Stimulated activated CD8-positive, alpha-beta memory T cell treated with anti-CD3 and anti-CD28 coated beads, Interleukin-12 subunit alpha, Interleukin-12 subunit beta, amount 100 ng/mL, for 24 hours (primary cell): ENCODE measurements around the gene ATP7A.
"Not testable (repeated sequence)": the region's sequence is repeated elsewhere in the genome, so short reads cannot be mapped to it uniquely, and the experiment has no call there.

ENCODE experiments used
- DNase-seq: peaks from one replicate; pipeline ENCODE4 v3.0.0-alpha.2; 2020; ENCODE audit errors: extremely low read depth

ATP7A gene

DNA sequence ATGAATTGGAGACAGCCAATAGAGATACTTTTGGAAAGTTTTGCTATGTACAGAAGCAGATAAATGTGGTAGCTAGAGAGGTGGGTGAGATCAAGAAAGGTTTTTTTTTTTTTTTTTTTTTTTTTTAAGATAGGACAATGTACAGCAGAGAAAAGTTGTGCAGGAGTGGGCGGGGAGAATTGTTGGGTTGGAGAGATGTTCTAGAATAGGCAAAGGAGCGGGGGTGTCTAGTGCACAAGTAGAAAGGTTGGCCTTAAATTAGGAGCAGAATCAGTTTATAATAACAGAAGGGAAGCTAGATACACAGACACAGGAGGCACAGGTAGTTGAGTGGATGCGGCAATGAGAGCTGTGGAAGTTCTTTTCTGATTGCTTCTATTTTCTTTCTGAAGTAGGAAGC lies 127.4 kb downstream of the ATP7A start:
- DNase-seq: no peak

DNA sequence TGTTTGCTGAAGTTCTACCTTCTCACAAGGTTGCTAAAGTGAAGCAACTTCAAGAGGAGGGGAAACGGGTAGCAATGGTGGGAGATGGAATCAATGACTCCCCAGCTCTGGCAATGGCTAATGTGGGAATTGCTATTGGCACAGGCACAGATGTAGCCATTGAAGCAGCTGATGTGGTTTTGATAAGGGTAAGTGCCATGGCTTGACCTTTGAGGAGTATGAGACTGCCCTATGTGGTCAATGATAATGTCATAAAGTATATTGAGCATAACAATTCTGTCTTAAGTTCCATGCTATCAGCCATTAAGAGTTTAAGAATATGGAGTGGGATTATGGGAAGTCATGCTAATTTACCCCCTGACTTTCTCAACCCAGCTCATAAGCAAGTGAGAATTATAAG lies 132.1 kb downstream of the ATP7A start:
- DNase-seq: no peak

DNA sequence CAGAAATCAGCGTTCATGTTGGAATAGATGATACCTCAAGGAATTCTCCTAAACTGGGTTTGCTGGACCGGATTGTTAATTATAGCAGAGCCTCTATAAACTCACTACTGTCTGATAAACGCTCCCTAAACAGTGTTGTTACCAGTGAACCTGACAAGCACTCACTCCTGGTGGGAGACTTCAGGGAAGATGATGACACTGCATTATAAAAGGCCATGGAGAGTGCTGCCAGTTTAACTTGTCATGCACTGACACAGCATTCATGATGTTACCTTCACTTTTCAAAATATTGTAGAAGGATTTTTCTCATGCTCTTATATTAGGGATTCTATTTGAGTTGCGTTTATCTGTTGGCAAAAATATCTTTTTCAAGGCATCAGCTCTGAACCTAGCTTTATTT lies 135.9 kb downstream of the ATP7A start:
- DNase-seq: no peak

DNA sequence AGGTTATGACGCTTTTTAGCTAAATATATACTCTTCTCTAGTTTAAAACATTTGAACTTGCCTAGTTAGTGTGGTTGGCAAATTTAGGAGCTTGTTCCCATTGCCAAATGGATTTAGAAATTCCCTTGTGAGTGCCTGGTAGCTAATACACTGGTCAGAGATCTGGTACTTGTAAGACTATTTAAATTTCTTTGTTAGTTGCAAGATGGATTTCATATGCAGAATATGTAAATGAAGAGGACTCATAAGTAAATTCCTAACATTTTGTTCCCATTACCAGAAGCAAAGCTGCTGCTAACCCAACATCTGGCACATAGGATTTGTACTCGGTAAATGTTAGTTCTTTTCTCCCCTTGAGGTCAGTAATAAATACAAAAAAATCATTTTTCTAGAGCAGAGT lies 137.6 kb downstream of the ATP7A start:
- DNase-seq: no peak

DNA sequence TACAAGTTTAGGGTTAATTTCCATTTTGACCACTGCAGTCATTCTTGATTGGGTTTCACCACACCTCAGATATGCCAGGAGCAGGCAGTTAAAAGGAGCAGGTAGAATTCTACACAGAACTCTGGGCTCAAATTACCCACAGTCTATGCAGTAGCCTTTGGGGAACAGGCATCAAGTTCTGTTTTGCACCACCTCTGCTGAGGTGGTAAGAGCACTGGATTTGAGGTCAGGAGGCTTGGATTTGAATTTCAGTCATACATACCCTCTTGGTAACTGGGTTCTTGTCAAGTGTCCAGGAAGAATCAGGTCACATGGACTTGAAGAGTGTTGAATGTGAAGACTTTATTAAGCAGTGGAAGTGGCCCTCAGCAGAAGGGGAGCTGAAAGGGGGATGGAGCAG lies 153.2 kb downstream of the ATP7A start:
- no peak for DNase-seq

DNA sequence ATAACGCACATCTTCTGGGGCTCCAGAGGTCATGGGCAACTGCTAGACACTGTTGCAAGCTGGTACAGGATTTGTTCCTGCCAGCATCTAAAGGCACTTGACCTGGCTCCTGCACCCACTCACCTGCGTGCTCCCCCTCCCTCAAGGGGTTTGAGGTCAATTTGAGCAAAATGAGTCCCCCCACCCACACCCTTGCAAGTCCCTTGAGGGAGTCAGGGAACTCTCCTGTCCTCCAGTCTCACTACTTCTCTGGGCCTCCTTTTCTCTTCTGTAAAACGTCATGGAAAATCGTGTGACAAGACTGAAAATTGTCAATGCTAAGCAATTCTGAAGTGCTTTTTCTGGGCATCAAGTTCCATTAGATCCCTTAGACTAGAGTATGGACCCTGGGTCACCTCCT lies 153.7 kb downstream of the ATP7A start:
- no peak for DNase-seq

DNA sequence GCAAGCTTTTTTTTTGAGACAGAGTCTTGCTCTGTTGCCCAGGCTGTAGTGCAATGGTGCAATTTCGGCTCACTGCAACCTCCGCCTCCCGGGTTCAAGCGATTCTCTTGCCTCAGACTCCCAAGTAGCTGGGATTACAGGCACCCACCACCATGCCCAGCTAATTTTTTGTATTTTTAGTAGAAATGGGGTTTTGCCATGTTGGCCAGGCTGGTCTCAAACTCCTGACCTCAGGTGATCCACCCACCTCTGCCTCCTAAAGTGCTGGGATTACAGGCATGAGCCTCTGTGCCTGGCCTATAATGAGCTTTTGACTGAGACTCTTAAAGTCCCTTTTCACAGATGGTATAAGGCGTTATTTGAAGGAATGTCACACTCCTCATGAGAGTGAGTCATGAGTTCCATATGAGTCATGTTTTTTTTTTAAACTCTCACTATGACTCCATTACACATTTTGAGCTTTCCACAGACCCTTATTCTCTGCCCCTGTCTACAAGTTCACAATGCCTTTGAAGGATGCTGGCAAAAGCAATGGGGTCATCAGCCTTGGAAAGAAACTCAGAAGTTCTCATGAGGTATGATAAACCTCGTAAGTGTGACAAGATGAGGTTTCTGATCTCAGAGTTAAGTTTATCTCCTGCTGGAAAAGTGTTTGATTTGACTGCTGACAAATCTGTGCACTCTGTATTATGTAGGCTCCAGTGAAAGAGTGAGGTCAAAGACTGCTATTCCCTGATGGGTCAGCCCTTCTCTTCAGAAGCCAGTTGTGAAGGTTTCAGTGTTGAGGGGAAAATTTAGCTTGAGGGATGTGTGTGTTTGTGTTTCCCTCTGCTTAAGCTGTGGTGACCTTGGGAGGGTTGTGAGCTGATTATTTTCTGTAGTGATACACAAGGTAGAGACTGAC lies 154.5 kb downstream of the ATP7A start:
- not testable (repeated sequence) for DNase-seq

DNA sequence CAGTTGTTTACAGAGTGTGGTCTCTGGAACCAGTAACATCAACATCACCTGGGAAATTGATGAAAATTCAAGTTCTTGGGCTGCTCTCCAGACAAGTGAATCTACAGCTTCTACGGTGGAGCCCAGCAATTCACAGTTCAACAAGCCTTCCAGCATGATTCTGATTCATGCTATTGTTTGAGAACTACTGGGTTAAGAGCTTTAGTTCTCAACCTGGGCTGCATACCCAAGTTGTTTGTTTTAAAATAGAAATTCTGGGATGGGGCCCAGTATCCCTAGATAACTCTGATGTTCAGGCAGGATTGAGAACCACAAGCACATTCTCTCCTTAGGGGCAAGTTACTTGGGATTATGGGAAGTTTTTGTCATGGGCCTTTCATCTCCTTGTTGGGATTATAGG lies 155.6 kb downstream of the ATP7A start:
- no peak for DNase-seq

DNA sequence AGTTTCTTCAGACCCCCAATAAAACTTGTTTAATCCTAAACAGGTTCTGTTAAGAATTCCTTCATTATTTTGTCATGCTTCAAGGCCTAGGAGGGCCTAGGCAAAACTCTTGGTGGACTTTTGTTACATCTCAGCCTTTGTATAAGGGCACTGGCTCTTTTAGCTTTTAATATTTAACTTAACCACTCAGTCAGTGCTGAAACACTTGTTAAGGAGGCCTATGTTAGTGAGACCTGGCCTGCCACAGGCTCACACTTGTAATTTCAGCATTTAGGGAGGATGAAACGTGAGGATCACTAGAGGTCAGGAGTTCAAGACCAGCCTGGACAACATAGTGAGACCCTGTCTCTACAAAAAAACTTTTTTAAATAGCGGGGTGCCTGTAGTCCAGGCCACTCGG lies 160.8 kb downstream of the ATP7A start:
- DNase-seq: no peak

DNA sequence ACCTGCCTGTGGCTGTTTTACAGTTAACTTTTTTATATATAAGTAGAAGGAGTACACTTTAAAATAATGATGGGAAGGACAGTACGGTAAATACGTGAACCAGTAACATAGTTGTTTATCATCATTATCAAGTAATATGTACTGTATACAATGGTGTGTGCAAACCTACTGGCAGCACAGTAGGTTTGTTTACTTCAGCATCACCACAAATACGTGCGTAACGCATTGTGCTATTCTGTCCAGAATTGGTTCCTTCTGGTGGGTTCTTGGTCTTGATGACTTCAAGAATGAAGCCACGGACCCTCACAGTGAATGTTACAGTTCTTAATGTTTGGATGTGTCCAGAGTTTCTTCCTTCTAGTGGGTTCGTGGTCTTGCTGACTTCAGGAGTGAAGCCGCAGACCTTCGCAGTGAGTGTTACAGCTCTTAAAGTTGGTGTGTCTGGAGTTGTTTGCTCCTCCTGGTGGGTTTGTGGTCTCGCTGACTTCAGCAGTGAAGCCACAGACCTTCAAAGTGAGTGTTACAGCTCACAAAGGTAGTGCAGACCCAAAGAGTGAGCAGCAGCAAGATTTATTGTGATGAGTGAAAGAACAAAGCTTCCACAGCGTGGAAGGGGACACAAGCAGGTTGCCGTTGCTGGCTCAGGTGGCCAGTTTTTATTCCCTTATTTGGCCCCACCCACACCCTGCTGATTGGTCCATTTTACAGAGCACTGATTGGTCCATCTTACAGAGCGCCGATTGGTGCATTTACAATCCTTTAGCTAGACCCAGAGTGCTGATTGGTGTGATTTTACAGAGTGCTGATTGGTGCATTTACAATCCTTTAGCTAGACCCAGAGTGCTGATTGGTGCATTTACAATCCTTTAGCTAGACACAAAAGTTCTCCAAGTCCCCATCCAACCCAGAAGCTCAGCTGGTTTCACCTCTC lies 162.9 kb downstream of the ATP7A start:
- not testable (repeated sequence) for DNase-seq

DNA sequence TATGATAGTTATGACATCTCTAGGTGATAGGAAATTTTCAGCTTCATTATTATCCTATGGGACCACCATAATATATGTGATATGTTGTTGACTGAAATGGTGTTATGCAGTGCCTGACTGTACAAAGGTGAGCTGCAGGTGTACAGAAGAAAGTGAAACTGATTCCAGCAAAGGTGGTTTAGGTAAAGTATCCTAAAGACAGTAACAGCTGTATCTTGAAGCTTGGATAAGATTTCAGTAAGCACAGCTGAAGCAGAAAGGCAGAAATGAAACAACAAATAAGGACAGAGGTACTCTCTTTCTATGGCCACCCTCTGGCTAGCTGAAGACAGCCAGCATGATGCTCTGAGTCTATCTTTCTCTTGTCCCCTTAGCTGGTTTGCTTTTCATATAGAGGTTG lies 163.6 kb downstream of the ATP7A start:
- DNase-seq: no peak

DNA sequence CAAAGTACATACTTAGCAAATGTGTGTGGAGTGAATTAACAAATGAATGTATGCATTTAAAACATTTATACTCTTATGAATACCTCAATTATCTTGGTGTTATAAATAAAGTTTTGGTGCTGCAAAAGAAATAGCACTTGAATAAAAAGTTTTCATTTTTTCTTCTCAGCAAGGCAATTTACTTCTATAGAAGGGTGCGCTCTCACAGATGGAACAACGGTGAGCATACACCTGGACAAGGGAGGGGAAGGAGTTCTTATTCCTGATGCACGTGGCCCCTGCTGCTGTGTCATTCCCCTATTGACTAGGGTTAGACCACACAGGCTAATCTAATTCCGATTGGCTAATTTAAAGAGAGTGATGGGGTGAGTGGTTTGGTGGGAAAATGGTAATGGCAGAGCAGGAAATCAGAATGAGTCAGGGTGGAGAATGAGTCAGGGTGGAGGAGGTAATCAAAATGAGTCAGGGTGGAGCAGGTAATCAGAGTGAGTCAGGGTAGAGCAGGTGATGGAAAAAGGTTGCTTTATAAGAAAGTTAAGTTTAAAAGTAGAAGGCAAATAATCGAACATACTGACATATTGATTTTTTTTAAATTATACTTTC lies 165.4 kb downstream of the ATP7A start:
- no peak for DNase-seq

DNA sequence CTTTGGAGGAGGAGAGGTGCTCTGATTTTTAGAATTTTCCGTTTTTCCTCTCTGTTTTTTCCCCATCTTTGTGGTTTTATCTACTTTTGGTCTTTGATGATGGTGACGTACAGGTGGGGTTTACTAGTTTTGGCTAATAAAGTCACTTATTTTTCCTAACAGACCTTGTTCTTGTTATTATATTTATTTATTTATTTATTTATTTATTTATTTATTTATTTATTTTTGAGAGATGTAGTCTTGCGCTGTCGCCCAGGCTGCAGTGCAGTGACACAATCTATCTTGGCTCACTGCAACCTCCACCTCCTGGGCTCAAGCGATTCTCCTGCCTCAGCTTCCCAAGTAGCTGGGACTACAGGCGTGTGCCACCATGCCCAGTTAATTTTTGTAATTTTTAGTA lies 170.9 kb downstream of the ATP7A start:
- not testable (repeated sequence) for DNase-seq

DNA sequence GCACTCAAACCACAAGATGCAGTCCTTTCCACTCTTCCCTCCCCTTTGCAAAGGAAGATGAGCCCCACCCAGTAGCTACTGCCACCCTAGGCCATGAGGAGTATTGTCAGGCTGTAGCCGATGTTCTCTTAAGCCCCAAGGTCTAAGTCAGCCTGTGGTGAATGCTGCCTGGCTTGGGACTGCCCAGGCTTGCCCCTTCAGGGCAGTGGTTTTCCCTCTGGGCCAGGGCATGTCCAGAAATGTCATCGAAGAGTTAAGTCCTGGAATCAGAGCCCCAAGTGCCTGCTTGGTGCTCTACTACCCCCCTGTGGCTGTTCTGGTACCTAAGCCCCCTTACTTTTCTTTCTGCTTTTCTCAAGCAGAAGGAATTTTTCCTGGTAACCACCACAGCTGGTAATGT lies 181.8 kb downstream of the ATP7A start:
- no peak for DNase-seq

DNA sequence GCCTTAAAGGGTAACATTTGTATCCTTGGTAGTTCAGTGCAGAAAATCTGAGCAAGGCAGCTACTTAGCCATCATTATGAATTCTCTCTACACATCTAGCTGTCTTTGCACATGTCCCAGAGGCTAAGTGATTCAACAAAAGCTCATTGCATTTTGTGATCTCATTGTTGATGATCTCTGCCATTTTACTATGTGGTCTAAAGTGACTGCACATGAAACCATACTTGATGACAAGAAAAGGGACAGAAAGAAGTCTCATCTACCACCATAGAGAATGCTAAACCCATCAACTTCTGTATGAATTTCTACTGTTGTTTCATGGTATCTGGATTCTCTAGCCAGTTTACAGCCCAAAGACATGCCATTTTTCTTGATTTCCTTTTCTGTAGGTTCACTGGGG lies 187.6 kb downstream of the ATP7A start:
- no peak for DNase-seq
